NCI-H146 (cell line): ENCODE measurements around the gene CDH13.

Source experiments
- DNase-seq: peaks from one replicate; lab custom pipeline; 2025; lab: John Stamatoyannopoulos, UW

The CDH13 gene

GRCh38 chr16:83002351-83003334 lies 375.9 kb downstream of the CDH13 start:
- no peak for DNase-seq

GRCh38 chr16:83004868-83005652 lies 378.3 kb downstream of the CDH13 start:
- no peak for DNase-seq

- no peak for DNase-seq
Measured at GRCh38 chr16:83005653-83006160, 378.9 kb downstream of the CDH13 start.

- DNase-seq: no peak
Measured at GRCh38 chr16:83010776-83011720, 384.3 kb downstream of the CDH13 start.

- no peak for DNase-seq
Measured at GRCh38 chr16:83011939-83012338, 385.2 kb downstream of the CDH13 start.

GRCh38 chr16:83013071-83013470 lies 386.3 kb downstream of the CDH13 start:
- DNase-seq: no peak

- DNase-seq: no peak
Measured at GRCh38 chr16:83019963-83020362, 393.2 kb downstream of the CDH13 start.

GRCh38 chr16:83021045-83021444 lies 394.3 kb downstream of the CDH13 start:
- no peak for DNase-seq

GRCh38 chr16:83021746-83022145 lies 395.0 kb downstream of the CDH13 start:
- no peak for DNase-seq

- DNase-seq: no peak
Measured at GRCh38 chr16:83023011-83023410, 396.2 kb downstream of the CDH13 start.

GRCh38 chr16:83023640-83024039 lies 396.9 kb downstream of the CDH13 start:
- no peak for DNase-seq

GRCh38 chr16:83027973-83028372 lies 401.2 kb downstream of the CDH13 start:
- DNase-seq: no peak

- DNase-seq: no peak
Measured at GRCh38 chr16:83029467-83029866, 402.7 kb downstream of the CDH13 start.

GRCh38 chr16:83031524-83031923 lies 404.8 kb downstream of the CDH13 start:
- DNase-seq: no peak

- no peak for DNase-seq
Measured at GRCh38 chr16:83037102-83037501, 410.3 kb downstream of the CDH13 start.

GRCh38 chr16:83037884-83038283 lies 411.1 kb downstream of the CDH13 start:
- no peak for DNase-seq

- no peak for DNase-seq
Measured at GRCh38 chr16:83040174-83040573, 413.4 kb downstream of the CDH13 start.

- DNase-seq: no peak
Measured at GRCh38 chr16:83044589-83044988, 417.8 kb downstream of the CDH13 start.

GRCh38 chr16:83045790-83046189 lies 419.0 kb downstream of the CDH13 start:
- DNase-seq: no peak

- DNase-seq: no peak
Measured at GRCh38 chr16:83046664-83047063, 419.9 kb downstream of the CDH13 start.

- DNase-seq: no peak
Measured at GRCh38 chr16:83051451-83051850, 424.7 kb downstream of the CDH13 start.

- no peak for DNase-seq
Measured at GRCh38 chr16:83054283-83054682, 427.5 kb downstream of the CDH13 start.
